Lung (tissue), 12 donors: ENCODE results near the gene FBXO10. TPM values are rescaled to one million over a fixed set of nuclear protein-coding genes. Genes with fewer than 3 reads are reported as not detected.

Experiments used
- ATAC-seq: fragments of 200-7000 bp; cut with Tn5 transposase; one replicate; pipeline ENCODE4 v1.9.1; 2020; ENCODE audit warnings: moderate number of reproducible peaks; ENCODE audit not compliant: insufficient read depth, low FRiP score
- DNase-seq, 3 donors: peaks; one replicate each; pipeline ENCODE4 v3.0.0-alpha.2; 2013 to 2017
- H3K27ac ChIP-seq, 2 donors: one replicate each; pipeline ENCODE4 v1.5.1; 2013; ENCODE audit warnings: mild to moderate bottlenecking in 2 of 2, moderate library complexity in 2 of 2, control low read depth in 1 of 2, inconsistent platforms in 1 of 2, low read depth in 1 of 2, low read length in 1 of 2
- H3K27me3 ChIP-seq, 3 donors: one replicate each; pipeline ENCODE4 v1.5.1; 2013; ENCODE audit warnings: low read length in 2 of 3; ENCODE audit not compliant: control insufficient read depth in 3 of 3, insufficient read depth in 3 of 3
- H3K36me3 ChIP-seq, 4 donors: one replicate each; pipeline ENCODE4 v1.5.1; 2013; ENCODE audit warnings: low read length in 4 of 4, mild to moderate bottlenecking in 1 of 4, moderate library complexity in 1 of 4; ENCODE audit not compliant: control insufficient read depth in 4 of 4, insufficient read depth in 4 of 4
- H3K4me1 ChIP-seq, 5 donors: one replicate each; pipeline ENCODE4 v1.5.1; 2013; ENCODE audit warnings: low read length in 5 of 5, mild to moderate bottlenecking in 2 of 5, moderate library complexity in 1 of 5; ENCODE audit not compliant: control insufficient read depth in 5 of 5, insufficient read depth in 5 of 5
- H3K4me3 ChIP-seq: one replicate; pipeline ENCODE4 v1.5.1; 2013; ENCODE audit warnings: mild to moderate bottlenecking, control low read depth, moderate library complexity
- H3K9ac ChIP-seq, 2 donors: one replicate each; pipeline ENCODE4 v1.5.1; 2013; ENCODE audit warnings: low read length in 2 of 2, control low read depth in 1 of 2; ENCODE audit not compliant: insufficient read depth in 1 of 2
- H3K9me3 ChIP-seq, 4 donors: one replicate each; pipeline ENCODE4 v1.5.1; 2013; ENCODE audit warnings: low read length in 3 of 4, mild to moderate bottlenecking in 1 of 4, moderate library complexity in 1 of 4; ENCODE audit not compliant: control insufficient read depth in 4 of 4, insufficient read depth in 3 of 4
- CTCF ChIP-seq: IDR thresholded peaks from 2 replicates; pipeline ENCODE4 v1.5.1; 2012; ENCODE audit warnings: mild to moderate bottlenecking; ENCODE audit errors: control extremely low read depth, extremely low read depth
- WGBS, 2 donors: extraction: QIAGEN DNeasy Blood & Tissue Kit; methylation state at CpG; one replicate each; pipeline ENCODE4 v1.1.7; 2013; 5-methylcytosine and 5-hydroxymethylcytosine counted together
- polyA plus RNA-seq, 2 donors: library from polyadenylated mRNA; stranded (reverse); fragments of 200-250 nt; gene quantifications; one replicate each; pipeline ENCODE4 v1.2.1, GENCODE V29; 2013
- total RNA-seq, 2 donors: library from RNA; depleted of rRNA in 1 of 2; stranded (reverse); fragments of >200 nt in 1 of 2; gene quantifications; one replicate each; pipeline ENCODE4 v1.2.1, GENCODE V29; 2014 to 2021
- donor health status: control.
- donor health status: control.
- donor health status: Bipolar disorder and iron deficiency.
- donor health status: healthy.
- donor health status: DM: yes; HTN: yes; CAD: no.

The FBXO10 gene
- total and polyA plus RNA-seq, 4 donors, result 2.6 to 6.3 (median 4.0) TPM

- TF ChIP-seq CTCF, result no peak
- Histone ChIP-seq H3K4me3 (no peak overlapping the region), H3K27me3 (no peaks in the 10 kb centered on the region), H3K9ac (no peak overlapping the region), H3K36me3 (peaks cover 0 to 28% (median 12%) of the 10 kb centered on the region in 4 donors), H3K4me1 (no peaks in the 10 kb centered on the region), H3K9me3 (no peaks in the 10 kb centered on the region), H3K27ac (no peak overlapping the region)
- ATAC-seq (no peak), DNase-seq (no peak)
- 86 to 90% methylated on average over 7 of the region's 7 CpGs for WGBS, 2 donors
Measured at GRCh38 chr9:37534412-37534811, 41.8 kb downstream of the FBXO10 start.

- no peak for DNase-seq
- Histone ChIP-seq H3K27ac (no peak overlapping the region), H3K4me1 (no peaks in the 10 kb centered on the region), H3K9me3 (no peaks in the 10 kb centered on the region), H3K27me3 (no peaks in the 10 kb centered on the region), H3K36me3 (peaks cover 2 to 31% (median 13%) of the 10 kb centered on the region in 4 donors), H3K4me3 (no peak overlapping the region), H3K9ac (no peak overlapping the region)
- 85 to 86% methylated on average over 13 of the region's 13 CpGs for WGBS, 2 donors
- no peak for TF ChIP-seq CTCF
- no peak for ATAC-seq
Measured at GRCh38 chr9:37531699-37532098, 44.5 kb downstream of the FBXO10 start.

- Histone ChIP-seq H3K9ac (no peak overlapping the region), H3K9me3 (peaks cover 0 to 2% (median 0%) of the 10 kb centered on the region in 4 donors), H3K4me1 (no peaks in the 10 kb centered on the region), H3K27ac (no peak overlapping the region), H3K4me3 (no peak overlapping the region), H3K36me3 (peaks cover 6 to 27% (median 18%) of the 10 kb centered on the region in 4 donors), H3K27me3 (no peaks in the 10 kb centered on the region)
- ATAC-seq, result no peak
- WGBS, 2 donors, result 89 to 93% methylated on average over 18 of the region's 18 CpGs
- no peak for TF ChIP-seq CTCF
- no peak for DNase-seq
Measured at GRCh38 chr9:37528652-37529471, 47.3 kb downstream of the FBXO10 start.

GRCh38 chr9:37523916-37524315 is 52.3 kb downstream of the FBXO10 start:
- no peak for TF ChIP-seq CTCF
- Histone ChIP-seq H3K27me3 (no peaks in the 10 kb centered on the region), H3K4me1 (no peaks in the 10 kb centered on the region), H3K4me3 (no peak overlapping the region), H3K27ac (no peak overlapping the region), H3K36me3 (peaks cover 12 to 36% (median 20%) of the 10 kb centered on the region in 4 donors), H3K9ac (no peak overlapping the region), H3K9me3 (peaks cover 0 to 2% (median 0%) of the 10 kb centered on the region in 4 donors)
- DNase-seq (no peak), ATAC-seq (no peak)
- WGBS, 2 donors, result 95 to 97% methylated on average over 6 of the region's 6 CpGs
